HG03280 (cell line): ENCODE data around the gene SRCAP.
"Not testable (repeated sequence)": the region's sequence is repeated elsewhere in the genome, so short reads cannot be mapped to it uniquely, and the experiment has no call there.

Experiments
- ATAC-seq: cut with Tn5 transposase; IDR thresholded peaks from one replicate; pipeline ENCODE4 v1.9.1; 2021; ENCODE audit warnings: mild to moderate bottlenecking, moderate library complexity; ENCODE audit not compliant: unreplicated experiment

Gene SRCAP

DNA sequence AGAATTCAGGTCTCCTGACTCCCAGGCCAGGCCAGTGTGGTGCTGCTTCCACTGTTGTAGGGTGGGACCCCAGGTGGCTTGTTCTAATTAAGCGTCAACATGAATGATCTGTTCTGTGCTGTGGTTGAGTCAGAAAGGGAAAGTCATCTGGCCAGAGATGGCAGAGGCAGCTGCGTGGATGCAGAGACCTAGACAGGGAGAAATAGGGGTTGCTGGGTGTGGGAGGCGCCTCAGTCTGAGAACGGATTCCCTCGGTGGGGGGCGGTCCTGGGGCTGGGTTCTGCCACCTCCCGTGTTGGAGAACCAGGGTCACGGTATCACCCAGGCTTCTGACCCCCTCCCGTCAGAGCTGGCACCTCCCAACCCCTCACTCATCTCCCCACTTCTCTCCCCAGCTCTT is 35.2 kb upstream of the SRCAP start:
- ATAC-seq: no peak

DNA sequence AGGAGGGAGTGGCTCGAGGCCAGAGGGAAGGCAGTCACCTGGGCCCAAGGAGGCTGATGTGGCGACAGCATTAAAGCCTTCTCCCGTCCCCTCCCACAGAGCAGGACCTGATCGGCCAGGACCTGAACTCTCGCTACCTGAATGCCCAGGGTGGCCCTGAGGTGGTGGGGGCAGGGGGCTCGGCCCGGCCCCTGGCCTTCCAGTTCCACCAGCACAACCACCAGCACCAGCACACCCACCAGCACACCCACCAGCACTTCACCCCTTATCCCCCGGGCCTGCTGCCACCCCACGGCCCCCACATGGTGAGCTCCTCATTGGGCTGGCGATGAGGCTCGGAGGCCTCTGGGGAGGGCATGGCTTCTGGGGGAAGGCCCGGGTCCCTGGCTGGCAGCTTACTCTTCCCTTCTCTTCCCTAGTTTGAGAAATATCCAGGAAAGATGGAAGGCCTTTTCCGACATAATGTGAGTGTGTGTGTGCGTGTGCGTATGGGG is 34.3 kb upstream of the SRCAP start:
- ATAC-seq: no peak

DNA sequence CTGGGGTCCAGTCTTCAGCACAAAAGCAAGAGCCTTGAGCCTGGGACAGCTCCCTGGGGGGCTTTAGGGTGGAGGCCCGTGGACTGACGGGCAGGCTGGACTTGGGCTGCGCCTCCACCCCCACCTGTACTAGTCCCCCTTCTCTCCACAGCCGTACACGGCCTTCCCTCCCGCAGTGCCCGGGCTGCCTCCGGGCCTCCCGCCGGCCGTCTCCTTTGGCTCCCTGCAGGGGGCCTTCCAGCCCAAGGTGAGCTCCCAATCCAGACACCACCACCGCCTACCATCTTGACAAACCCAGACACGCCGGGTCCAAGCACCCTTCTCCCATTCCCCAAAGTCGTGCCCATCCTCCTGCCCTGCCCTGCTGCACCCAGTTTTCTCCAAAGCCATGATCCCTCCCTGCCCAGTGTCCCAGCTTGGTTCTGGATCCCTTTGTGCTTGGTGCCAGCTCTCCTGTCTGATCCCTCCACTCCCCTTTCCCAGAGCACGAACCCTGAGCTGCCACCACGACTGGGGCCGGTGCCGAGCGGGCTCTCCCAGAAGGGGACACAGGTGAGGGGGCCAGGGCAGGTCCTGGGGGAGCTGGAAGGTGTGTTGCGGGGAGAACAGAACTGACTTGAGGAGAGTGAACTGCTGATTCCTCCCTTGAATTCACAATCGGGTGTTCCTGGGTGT is 33.7 kb upstream of the SRCAP start:
- ATAC-seq: no peak

DNA sequence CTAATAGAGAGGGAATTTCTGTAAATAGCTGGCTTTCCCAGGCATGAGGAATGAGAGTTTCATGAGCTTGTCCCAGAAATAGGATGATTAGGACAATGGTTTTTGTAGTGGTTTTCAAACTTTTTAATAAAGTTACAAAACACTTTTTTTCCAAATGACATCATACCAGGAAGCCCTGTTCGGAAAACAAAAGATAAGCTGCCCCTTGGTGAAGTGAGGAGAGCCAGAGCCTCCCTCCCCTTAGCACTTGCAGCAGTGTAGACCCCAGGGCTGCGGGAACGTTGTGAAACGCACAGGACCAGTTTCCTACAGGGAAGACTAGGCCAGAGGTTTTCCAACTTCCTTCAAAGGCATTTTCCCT is 33.2 kb upstream of the SRCAP start:
- no peak for ATAC-seq

DNA sequence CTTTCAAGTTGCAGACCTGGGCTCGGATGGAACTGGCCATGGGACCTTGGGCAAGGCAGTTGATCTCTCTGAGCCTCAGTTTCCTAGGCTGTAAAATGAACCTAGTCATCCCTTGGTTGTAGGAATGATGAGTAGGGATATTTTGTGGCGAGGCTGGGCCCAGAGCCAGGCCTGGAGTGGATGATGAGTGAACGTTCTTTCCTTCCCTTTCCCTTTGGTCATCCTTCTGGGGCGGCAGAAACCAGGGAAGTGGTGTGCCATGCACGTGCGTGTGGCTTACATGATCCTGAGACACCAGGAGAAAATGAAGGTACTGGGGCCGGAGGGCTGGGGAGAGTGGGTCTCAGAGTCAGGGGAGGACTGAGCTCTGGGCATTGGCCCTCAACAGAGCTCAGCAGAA is 32.3 kb upstream of the SRCAP start:
- ATAC-seq: no peak

DNA sequence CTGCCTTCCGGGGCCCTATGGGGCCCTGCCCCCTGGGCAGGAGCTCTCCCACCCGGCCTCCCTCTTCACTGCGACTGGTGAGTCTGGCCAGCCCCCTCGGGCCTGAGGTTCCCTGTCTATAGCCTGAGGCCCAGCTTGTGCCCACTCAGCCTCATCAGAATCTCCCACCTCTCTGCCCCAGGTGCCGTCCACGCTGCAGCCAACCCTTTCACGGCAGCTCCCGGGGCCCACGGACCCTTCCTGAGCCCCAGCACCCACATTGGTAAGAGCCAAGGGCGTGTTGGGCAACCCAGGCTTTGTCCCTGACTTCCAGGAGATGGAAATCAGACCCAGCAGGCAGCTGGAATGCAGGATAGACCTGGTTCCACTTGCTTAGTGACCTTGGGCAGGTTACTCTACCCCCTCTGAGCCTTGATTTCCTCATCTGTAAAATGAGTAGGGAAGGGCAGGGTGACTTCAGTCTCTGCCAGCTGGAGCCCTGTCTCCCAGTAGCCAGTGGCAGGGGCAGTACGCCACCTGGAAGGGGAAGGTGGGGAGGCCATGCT is 31.5 kb upstream of the SRCAP start:
- no peak for ATAC-seq

DNA sequence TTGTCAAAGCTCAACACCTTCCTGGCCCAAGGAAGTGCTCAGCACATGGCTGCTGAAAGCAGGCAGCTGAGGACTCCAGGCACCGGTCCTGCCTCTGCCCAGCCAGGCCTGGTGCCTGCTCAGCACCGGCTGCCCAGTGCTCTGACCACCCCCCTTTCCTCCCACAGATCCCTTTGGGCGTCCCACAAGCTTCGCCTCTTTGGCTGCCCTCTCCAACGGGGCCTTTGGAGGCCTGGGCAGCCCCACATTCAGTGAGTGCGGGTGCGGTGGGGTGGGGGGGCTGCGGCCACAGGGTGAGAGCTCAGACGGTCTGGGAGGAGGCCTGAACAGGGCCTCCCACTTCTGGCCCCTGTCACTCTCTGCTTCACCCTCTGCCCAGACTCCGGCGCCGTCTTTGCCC is 30.6 kb upstream of the SRCAP start:
- no peak for ATAC-seq

DNA sequence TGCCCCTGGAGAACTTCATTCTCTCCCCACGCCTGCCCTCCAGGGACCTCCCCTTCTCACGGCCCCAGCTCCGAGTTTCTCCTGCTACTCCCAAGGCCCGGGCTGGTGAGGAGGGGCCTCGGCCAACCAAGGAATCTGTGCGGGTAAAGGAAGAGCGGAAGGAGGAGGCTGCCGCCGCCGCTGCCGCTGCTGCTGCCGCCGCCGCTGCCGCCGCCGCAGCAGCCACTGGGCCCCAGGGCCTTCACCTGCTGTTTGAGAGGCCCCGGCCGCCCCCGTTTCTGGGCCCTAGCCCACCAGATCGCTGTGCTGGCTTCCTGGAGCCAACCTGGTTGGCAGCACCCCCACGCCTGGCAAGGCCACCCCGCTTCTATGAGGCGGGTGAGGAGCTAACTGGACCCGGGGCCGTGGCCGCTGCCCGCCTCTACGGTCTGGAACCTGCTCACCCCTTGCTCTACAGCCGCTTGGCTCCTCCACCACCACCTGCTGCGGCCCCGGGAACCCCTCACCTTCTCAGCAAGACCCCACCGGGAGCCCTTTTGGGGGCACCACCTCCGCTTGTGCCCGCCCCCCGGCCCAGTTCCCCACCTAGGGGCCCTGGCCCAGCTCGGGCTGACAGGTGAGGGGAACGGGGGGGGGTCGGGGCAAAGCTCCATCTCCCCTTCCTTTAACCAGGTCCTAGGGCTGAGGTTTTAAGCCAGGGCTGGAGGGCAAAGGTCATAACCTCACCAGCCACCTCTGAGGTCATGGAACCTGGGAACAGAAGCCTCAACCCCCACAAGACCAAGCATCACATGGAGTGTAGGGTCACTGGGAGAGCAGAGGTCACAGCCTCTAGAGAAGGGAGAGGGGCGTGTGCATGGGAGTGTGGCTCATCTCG is 29.7 kb upstream of the SRCAP start:
- no peak for ATAC-seq

DNA sequence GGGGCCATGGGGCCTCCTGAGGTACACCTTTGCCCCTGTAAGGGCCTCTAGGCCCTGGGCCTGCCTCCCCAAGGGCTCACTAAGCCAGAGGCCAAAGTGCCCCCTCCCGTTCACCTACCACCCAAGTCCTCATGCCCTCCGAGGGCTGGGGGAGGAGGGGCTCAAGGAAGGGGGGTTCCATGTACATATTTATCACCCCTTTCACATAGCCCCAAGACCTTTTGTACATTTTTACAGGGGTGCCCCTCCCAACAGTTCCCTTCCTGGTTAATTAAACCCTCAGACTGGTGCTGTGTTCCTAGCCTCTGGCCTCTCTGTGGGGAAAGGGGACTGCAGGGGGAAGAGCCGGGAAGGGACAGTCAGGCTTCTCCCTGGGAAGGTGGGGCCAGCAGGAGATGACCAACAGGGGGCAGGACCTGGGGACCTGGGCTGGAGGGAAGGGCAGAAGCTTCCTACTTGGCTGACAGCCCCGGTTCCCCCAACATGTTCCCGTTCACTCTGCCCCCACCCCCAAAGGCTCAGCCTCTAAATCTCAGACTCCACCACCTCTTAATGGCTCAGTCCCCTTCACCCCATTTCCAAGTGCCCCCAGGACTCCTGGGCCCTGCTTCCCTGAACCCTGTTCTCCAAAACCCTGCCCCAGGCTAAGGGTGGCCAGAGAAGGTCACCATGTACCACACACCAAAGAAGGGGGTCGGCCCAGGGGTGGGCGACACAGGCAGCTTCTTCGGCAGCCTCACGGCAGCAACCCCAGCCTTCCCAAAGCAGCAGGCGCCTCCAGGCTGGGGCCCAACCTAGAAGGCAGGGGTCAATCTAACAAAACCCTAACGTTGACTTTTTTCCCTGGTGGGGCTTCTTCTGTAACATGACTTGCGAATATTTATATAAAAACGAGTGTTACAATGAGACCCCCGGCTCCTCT is 28.8 kb upstream of the SRCAP start:
- ATAC-seq: no peak

DNA sequence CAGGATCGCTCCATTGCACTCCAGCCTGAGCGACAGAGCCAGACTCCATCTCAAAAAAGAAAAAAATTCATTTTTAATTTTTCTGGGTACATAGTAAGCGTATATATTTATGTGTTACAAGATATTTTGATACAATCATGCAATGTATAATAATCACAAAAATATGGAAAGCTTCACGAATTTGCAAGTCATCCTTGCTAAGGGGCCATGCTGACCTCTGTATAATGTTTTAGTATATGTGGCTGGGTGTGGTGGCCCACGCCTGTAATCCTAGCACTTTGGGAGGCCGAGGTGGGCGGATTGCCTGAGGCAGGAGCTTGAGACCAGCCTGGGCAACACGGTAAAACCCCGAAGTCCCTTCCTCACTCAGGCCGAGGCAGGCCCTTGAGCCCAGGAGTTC is 23.8 kb upstream of the SRCAP start:
- ATAC-seq: no peak

DNA sequence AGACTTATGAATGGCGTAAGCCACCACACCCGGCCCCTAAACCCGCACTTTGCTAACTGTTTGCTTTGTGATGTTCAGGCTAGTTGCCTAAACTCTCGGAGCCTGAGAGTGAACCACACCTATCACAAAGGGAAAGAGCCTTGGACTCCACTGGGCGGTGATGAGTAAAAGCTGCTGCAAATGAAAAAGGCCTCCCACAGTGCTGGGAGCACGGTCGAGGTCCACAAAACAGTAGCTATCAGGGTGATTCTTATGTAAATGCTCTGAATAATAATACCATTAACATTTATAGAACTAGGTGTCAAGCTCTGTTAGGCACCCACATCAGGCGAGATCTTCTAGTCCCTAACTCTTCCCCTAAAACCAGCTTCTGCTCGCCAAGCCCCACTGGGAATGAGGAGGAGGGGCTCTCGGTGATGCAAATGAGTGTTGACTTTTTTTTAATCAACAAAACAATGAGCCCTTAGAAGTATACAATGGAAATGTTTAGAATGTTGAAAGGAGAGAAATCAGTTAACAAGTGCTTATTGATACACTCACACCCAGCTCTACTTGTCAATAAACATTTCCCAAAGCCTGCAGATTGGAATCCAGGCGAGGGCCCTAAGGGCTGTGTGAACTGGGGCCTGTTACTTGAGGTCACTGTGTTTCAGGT is 20.9 kb upstream of the SRCAP start:
- ATAC-seq: no peak

DNA sequence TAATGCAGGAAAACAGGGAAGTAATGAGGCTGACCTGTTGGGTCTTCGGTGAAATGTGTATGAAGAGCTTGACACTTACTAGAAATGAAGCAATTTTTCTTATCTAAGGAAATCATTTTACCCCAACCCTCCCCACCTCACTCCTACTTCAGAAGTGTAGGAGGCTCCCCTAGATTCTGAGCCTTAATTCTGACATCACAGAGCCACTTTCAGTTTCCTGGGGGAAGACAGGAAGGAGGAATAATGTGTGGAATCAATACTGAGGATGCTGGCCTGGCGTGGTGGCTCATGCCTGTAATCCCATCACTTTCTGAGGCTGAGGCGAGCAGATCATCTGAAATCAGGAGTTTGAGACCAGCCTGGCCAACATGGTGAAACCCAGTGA is 20.4 kb upstream of the SRCAP start:
- no peak for ATAC-seq

DNA sequence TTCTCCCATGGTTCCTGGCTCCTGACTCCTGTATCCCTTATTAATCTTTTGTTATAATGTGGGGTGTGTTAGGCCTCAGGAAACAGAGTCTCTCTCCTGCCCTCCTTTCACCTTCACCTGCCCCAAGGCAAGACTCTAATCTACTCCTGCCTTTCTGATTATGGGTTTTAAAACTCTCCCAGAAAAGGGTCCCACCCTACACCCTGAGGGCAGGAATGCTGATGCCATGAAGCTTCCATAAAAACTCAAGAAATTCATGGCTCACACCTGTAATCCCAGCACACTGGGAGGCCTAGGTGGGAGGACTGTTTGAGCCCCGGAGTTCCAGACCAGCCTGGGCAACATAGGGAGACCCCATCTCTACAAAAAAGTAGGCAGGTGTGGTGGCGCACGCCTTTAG is 18.6 kb upstream of the SRCAP start:
- ATAC-seq: no peak

DNA sequence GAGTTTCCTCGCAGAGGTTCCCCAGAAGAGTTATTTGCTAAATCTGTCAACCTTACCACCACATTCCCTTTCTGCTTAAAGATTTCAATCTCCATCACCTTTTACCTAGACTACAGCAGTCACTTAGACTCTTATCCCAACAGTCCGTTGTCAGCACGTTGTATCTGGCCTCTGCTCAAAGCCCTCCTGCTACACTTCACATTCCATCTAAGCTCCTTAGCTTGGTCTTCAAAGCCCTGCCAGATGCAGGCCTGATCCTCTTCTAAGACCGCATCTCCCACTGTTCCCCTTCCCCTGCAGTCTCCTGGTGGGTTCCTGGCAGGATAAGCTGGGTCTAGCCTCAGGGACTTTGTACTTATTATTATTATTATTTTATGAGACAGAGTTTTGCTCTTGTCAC is 10.3 kb upstream of the SRCAP start:
- no peak for ATAC-seq

DNA sequence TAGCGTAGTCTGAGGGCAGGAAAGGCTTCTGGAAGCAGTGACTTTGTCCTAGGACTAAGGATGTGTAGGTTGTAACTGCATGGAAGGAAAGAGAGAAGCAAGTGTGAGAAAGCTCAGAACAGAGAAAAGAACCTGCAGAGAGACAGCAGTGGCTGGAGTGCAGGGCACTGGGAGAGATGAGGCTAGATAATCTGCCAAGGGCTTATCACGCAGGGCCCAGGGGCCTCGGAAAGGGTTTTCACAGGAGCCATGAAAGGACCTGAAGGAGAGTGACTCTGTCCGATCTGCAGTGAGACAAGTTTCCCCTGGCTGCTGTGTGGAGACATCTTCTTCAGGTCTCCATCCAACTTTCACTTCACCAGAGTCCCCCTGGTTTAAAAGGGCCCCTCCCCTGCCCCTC is 7.1 kb upstream of the SRCAP start:
- ATAC-seq: no peak

DNA sequence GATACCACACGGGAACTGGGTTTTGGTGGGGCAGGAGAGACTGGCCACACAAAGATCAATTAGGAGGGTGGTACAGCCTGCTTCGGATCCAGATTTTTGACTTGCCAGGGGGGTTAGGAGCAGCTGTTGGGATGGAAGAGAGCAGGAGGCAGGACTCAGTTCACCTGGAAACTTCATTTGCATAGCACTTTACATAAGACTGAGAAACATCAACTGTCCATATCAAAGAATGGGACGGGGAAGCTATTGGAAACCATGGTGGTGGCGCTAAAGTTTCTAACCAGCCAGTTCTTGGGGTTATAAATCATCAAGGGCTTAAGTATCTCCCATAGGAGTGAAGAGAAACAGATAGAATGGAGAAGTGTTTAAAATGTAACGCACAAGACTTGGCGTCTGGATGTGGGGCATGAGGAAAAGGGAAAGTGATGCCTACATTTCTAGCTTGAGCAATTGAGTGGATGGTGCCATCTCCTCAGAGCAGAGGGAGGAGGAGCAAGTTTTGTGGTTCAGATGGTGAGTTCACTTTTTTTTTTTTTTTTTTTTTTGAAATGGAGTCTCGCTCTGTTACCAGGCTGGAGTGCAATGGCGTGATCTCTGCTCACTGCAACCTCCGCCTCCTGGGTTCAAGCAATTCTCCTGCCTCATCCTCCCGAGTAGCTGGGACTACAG is 6.4 kb upstream of the SRCAP start:
- no peak for ATAC-seq

DNA sequence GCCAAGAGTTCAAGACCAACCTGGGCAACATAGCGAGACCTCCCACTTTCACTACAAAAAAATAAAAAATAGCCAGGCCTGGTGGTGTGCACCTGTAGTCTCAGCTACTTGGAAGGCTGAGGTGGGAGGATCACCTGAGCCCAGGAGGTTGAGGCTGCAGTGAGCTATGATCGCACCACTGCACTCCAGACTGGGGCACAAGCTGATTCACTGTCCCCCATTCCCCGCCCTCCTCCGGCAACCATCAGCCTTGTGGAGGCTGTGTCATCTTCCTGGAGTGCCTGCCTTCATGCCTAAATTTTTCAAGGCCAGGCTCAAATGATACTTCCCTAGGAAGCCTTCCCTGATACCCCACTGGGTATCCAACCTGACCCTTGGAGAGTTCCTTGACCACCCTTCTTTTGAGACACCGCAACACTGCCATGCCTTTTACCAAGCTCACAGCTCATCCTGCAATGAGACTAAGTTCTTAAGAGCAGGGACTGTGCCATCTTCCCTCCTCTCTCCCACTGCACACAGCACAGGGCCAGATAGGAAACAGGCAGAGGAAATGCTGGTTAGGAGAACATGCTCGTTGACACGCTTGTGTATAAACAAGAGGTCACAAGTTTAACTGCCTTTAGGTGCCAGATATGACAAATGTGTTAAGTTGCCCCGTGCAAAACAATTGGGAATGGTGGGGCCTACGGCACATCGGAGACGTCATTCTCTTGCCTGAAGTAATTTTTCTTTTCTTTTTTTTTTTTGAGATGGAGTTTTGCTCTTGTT is 3.9 kb upstream of the SRCAP start:
- ATAC-seq: no peak

DNA sequence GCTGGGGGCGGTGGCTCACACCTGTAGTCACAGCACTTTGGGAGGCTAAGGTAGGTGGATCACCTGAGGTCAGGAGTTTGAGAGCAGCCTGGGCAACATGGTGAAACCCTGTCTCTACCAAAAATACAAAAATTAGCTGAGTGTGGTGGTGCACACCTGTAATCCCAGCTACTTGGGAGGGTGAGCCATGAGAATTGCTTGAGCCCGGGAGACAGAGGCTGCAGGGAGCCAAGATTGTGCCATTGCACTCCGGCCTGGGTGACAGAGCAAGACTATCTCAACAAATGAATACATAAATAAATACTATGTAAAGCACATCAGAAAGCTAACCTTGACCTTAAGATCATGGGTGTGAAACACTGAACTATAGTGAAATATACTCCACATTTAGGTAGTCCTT is 2.3 kb upstream of the SRCAP start:
- not testable (repeated sequence) for ATAC-seq
